Astrocyte (in vitro differentiated cells and primary cell): ENCODE measurements around the gene LAMB1. TPM values are rescaled to one million over a fixed set of nuclear protein-coding genes. Genes with fewer than 3 reads are reported as not detected.

Experiments
- DNase-seq: peaks from one replicate; pipeline ENCODE4 v3.0.0-alpha.2; 2010; ENCODE audit warnings: low read depth
- FAIRE-seq: peaks from 2 replicates; lab custom pipeline; 2011; peaks lifted over from hg19 to GRCh38; lab: Jason Lieb, UNC
- H2AFZ ChIP-seq: 2 replicates; pipeline ENCODE4 v1.6.0; 2012; ENCODE audit warnings: low read depth, low read length, inconsistent platforms
- H3K27ac ChIP-seq: 2 replicates; pipeline ENCODE4 v1.5.1; 2011; ENCODE audit warnings: low read depth, low read length, inconsistent platforms
- H3K27me3 ChIP-seq: 2 replicates; pipeline ENCODE4 v1.6.0; 2011; ENCODE audit warnings: low read length, inconsistent platforms; ENCODE audit not compliant: insufficient read depth
- H3K36me3 ChIP-seq: 2 replicates; pipeline ENCODE4 v1.5.1; 2011; ENCODE audit warnings: low read length, inconsistent platforms; ENCODE audit not compliant: insufficient read depth
- H3K4me1 ChIP-seq: 2 replicates; pipeline ENCODE4 v1.5.1; 2011; ENCODE audit warnings: low read length, inconsistent platforms; ENCODE audit not compliant: insufficient read depth
- H3K4me2 ChIP-seq: 2 replicates; pipeline ENCODE4 v1.6.0; 2012; ENCODE audit warnings: low read length, inconsistent platforms
- H3K4me3 ChIP-seq: 2 replicates; pipeline ENCODE4 v1.5.1; 2011; ENCODE audit warnings: low read depth, mild to moderate bottlenecking, low read length, inconsistent platforms; ENCODE audit not compliant: insufficient read depth
- H3K79me2 ChIP-seq: 2 replicates; pipeline ENCODE4 v1.6.0; 2012; ENCODE audit warnings: mild to moderate bottlenecking, low read length, inconsistent platforms; ENCODE audit not compliant: insufficient read depth
- H3K9ac ChIP-seq: 2 replicates; pipeline ENCODE4 v1.6.0; 2012; ENCODE audit warnings: mild to moderate bottlenecking, low read length, inconsistent platforms
- H3K9me3 ChIP-seq: 2 replicates; pipeline ENCODE4 v1.5.1; 2012; ENCODE audit warnings: low read depth, mild to moderate bottlenecking, low read length, inconsistent platforms; ENCODE audit not compliant: insufficient read depth
- H4K20me1 ChIP-seq: 2 replicates; pipeline ENCODE4 v1.6.0; 2012; ENCODE audit warnings: low read length, inconsistent platforms; ENCODE audit not compliant: insufficient read depth
- H3K27ac Mint-ChIP-seq: one replicate; pipeline ENCODE4 v1.8.0; 2021; ENCODE audit warnings: mild to moderate bottlenecking, mixed read lengths; ENCODE audit not compliant: unreplicated experiment
- H3K27me3 Mint-ChIP-seq: one replicate; pipeline ENCODE4 v1.8.0; 2021; ENCODE audit warnings: low read depth, mixed read lengths; ENCODE audit not compliant: unreplicated experiment
- H3K36me3 Mint-ChIP-seq: one replicate; pipeline ENCODE4 v1.8.0; 2021; ENCODE audit warnings: low read depth, mixed read lengths; ENCODE audit not compliant: unreplicated experiment
- H3K4me1 Mint-ChIP-seq: one replicate; pipeline ENCODE4 v1.8.0; 2021; ENCODE audit warnings: low read depth, mixed read lengths; ENCODE audit not compliant: unreplicated experiment
- H3K4me3 Mint-ChIP-seq: one replicate; pipeline ENCODE4 v1.8.0; 2021; ENCODE audit warnings: mild to moderate bottlenecking, moderate library complexity, mixed read lengths; ENCODE audit not compliant: unreplicated experiment
- H3K9me3 Mint-ChIP-seq: one replicate; pipeline ENCODE4 v1.8.0; 2021; ENCODE audit warnings: mild to moderate bottlenecking, mixed read lengths; ENCODE audit not compliant: unreplicated experiment
- EZH2 ChIP-seq: IDR thresholded peaks from 2 replicates; pipeline ENCODE4 v1.6.1; 2012; ENCODE audit warnings: mild to moderate bottlenecking, low read length, inconsistent platforms; ENCODE audit not compliant: insufficient read depth
- total RNA-seq: library from RNA; stranded (reverse); gene quantifications from 2 replicates; pipeline ENCODE4 v1.2.1, GENCODE V29; 2021
- TF ChIP-seq, protein P1 (sequence below): IDR thresholded peaks from 2 replicates; pipeline ENCODE4 v1.5.1; 2011; ENCODE audit warnings: low read depth, mild to moderate bottlenecking, inconsistent platforms, low read length, moderate library complexity; ENCODE audit not compliant: insufficient read depth

LAMB1 gene
- total RNA-seq, 1 donor from 2014 or later: 403 TPM

DNA sequence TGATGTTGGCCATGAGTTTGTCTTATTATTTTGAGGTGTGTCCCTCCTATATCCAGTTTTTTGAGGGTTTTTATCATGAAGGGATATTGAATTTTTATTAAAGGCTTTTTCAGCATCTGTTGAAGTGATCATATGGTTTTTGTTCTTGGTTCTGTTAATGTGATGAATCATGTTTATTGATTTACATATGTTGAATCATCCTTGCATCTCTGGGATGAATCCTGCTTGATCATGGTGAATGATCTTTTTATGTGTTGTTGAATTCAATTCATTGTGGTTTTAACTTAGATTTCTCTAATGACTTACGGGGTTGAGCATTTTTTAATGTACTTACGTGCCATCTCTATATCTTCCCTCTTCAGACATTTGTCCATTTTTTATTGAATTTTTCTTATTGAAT, 89.1 kb downstream of the LAMB1 start:
- Histone ChIP-seq H3K27ac (no peak overlapping the region), H3K4me1 (no peaks in the 10 kb centered on the region), H3K4me3 (no peak overlapping the region), H3K4me2 (no peak overlapping the region), H2AFZ (no peak overlapping the region), H3K36me3 (peaks cover 32% of the 10 kb centered on the region), H3K9ac (no peak overlapping the region), H3K27me3 (no peaks in the 10 kb centered on the region), H3K79me2 (peaks cover 15% of the 10 kb centered on the region), H4K20me1 (peaks cover 3% of the 10 kb centered on the region), H3K9me3 (no peaks in the 10 kb centered on the region)
- peak; percentile 34 for FAIRE-seq
- DNase-seq: no peak
- H3K27me3 Mint-ChIP-seq: no peaks in the 10 kb centered on the region
- no peak overlapping the region for H3K4me3 Mint-ChIP-seq
- no peaks in the 10 kb centered on the region for H3K9me3 Mint-ChIP-seq
- TF ChIP-seq EZH2: no peak
- TF ChIP-seq, protein P1, sequence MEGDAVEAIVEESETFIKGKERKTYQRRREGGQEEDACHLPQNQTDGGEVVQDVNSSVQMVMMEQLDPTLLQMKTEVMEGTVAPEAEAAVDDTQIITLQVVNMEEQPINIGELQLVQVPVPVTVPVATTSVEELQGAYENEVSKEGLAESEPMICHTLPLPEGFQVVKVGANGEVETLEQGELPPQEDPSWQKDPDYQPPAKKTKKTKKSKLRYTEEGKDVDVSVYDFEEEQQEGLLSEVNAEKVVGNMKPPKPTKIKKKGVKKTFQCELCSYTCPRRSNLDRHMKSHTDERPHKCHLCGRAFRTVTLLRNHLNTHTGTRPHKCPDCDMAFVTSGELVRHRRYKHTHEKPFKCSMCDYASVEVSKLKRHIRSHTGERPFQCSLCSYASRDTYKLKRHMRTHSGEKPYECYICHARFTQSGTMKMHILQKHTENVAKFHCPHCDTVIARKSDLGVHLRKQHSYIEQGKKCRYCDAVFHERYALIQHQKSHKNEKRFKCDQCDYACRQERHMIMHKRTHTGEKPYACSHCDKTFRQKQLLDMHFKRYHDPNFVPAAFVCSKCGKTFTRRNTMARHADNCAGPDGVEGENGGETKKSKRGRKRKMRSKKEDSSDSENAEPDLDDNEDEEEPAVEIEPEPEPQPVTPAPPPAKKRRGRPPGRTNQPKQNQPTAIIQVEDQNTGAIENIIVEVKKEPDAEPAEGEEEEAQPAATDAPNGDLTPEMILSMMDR: no peak
- H3K4me1 Mint-ChIP-seq: peaks cover 15% of the 10 kb centered on the region
- peaks cover 13% of the 10 kb centered on the region for H3K36me3 Mint-ChIP-seq
- H3K27ac Mint-ChIP-seq: no peak overlapping the region

DNA sequence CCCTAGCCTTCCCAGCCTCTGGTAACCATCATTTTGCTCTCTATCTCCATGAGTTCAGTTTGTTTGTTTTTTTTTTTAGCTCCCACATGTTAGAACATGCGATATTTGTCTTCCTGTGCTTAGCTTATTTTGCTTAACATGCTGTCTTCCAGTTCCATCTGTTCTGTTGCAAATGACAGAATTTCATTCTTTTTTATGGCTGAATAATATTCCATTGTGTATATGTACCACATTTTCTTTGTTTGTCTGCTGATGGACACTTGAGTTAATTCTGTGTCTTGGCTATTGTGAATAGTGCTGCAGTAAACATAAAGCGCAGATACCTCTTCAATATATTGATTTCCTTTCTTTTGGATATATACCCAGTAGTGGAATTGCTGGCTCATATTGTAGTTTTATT, 91.0 kb downstream of the LAMB1 start:
- H3K4me3 ChIP-seq: no peak overlapping the region
- no peaks in the 10 kb centered on the region for H3K4me1 ChIP-seq
- peaks cover 6% of the 10 kb centered on the region for H4K20me1 ChIP-seq
- Mint-ChIP-seq H3K27me3 (no peaks in the 10 kb centered on the region), H3K4me1 (peaks cover 6% of the 10 kb centered on the region), H3K9me3 (no peaks in the 10 kb centered on the region), H3K4me3 (no peak overlapping the region), H3K27ac (no peak overlapping the region), H3K36me3 (peaks cover 11% of the 10 kb centered on the region)
- no peak overlapping the region for H2AFZ ChIP-seq
- H3K79me2 ChIP-seq: peaks cover 15% of the 10 kb centered on the region
- H3K27ac ChIP-seq: no peak overlapping the region
- TF ChIP-seq, protein P1: no peak
- TF ChIP-seq EZH2: no peak
- no peaks in the 10 kb centered on the region for H3K27me3 ChIP-seq
- DNase-seq (no peak), FAIRE-seq (no peak)
- no peaks in the 10 kb centered on the region for H3K9me3 ChIP-seq
- peaks cover 31% of the 10 kb centered on the region for H3K36me3 ChIP-seq
- no peak overlapping the region for H3K9ac ChIP-seq
- H3K4me2 ChIP-seq: no peak overlapping the region

DNA sequence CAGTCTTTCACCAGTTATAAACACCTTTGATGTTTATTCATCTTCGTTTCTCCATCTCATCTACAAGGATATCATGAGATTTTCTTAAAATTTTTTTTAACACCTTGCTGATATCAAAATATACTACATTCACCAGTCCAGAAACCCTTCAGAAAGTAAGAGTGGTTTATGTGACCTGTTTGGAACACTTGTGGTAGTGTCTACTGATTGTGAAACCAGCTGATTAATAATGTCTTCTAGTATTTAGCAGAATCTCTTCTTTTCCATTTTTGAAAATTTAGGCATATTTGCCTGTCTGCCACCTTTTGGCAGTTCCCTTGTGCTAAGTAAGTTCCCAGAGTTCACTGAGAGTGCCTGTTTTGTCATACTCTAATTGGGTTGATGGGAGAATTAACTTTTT, 93.5 kb downstream of the LAMB1 start:
- no peaks in the 10 kb centered on the region for H3K4me1 ChIP-seq
- H4K20me1 ChIP-seq: peaks cover 6% of the 10 kb centered on the region
- no peak overlapping the region for H3K4me3 ChIP-seq
- no peak for TF ChIP-seq EZH2
- TF ChIP-seq, protein P1: no peak
- Mint-ChIP-seq H3K27ac (no peak overlapping the region), H3K9me3 (no peaks in the 10 kb centered on the region), H3K4me3 (no peak overlapping the region), H3K27me3 (no peaks in the 10 kb centered on the region), H3K4me1 (peaks cover 6% of the 10 kb centered on the region), H3K36me3 (peaks cover 7% of the 10 kb centered on the region)
- FAIRE-seq (no peak), DNase-seq (no peak)
- H3K27me3 ChIP-seq: no peaks in the 10 kb centered on the region
- peaks cover 45% of the 10 kb centered on the region for H3K36me3 ChIP-seq
- no peak overlapping the region for H2AFZ ChIP-seq
- no peaks in the 10 kb centered on the region for H3K9me3 ChIP-seq
- no peak overlapping the region for H3K27ac ChIP-seq
- H3K4me2 ChIP-seq: no peak overlapping the region
- H3K9ac ChIP-seq: no peak overlapping the region
- H3K79me2 ChIP-seq: peaks cover 15% of the 10 kb centered on the region
